GM21447 (cell line): Measurements from ENCODE around the gene ZNF678.
"Not testable (repeated sequence)": the region's sequence is repeated elsewhere in the genome, so short reads cannot be mapped to it uniquely, and the experiment has no call there.

Experiments used
- ATAC-seq: cut with Tn5 transposase; IDR thresholded peaks from one replicate; pipeline ENCODE4 v1.9.1; 2021; ENCODE audit not compliant: unreplicated experiment

ZNF678 gene

GRCh38 chr1:227589777-227590176, 26.4 kb downstream of the ZNF678 start:
- not testable (repeated sequence) for ATAC-seq

DNA sequence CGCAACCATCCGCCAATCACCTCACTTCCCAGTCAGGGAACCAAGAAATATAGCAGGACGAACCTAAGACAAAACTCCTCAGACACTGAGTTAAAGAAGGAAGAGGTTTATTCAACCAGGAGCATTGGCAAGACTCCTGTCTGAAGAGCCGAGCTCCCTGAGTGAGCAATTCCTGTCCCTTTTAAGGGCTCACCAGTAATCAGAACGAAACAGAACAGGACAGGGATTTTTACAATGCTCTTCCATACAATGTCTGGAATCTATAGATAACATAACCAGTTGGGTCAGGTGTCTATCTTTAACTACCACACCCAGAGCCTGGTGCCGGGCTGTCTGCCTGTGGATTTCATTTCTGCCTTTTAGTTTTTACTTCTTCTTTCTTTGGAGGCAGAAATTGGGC, 32.9 kb downstream of the ZNF678 start:
- not testable (repeated sequence) for ATAC-seq

- no peak for ATAC-seq
Measured at GRCh38 chr1:227603327-227603726, 40.0 kb downstream of the ZNF678 start.

GRCh38 chr1:227604446-227604845, 41.1 kb downstream of the ZNF678 start:
- no peak for ATAC-seq

GRCh38 chr1:227606271-227606670, 42.9 kb downstream of the ZNF678 start:
- not testable (repeated sequence) for ATAC-seq

DNA sequence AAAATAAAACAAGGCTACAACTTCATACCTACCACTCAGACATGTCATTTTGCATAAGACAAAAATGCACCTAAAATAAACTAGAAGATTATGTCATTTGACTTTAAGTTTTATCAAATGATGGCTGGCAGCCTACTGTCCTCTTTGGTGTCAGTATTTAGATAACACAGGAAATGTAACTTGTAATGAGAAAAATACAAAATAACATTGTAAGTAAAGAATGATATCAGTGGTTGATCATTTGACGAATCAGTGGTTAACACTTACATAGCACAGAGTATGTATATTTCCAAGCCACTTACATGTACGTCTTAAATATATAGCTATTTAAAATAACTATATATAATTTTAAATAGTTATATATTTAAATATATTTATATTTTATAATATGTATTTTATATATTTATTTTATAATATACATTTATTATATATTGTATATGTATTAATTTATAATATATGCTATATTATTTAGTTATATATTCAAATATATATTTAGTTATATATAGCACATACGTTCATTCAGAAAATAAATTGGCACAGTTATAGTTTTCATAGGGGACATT, 44.1 kb downstream of the ZNF678 start:
- no peak for ATAC-seq

GRCh38 chr1:227612658-227613057, 49.3 kb downstream of the ZNF678 start:
- ATAC-seq = no peak

GRCh38 chr1:227613526-227613925, 50.2 kb downstream of the ZNF678 start:
- no peak for ATAC-seq

- no peak for ATAC-seq
Measured at GRCh38 chr1:227621211-227621610, 57.9 kb downstream of the ZNF678 start.

DNA sequence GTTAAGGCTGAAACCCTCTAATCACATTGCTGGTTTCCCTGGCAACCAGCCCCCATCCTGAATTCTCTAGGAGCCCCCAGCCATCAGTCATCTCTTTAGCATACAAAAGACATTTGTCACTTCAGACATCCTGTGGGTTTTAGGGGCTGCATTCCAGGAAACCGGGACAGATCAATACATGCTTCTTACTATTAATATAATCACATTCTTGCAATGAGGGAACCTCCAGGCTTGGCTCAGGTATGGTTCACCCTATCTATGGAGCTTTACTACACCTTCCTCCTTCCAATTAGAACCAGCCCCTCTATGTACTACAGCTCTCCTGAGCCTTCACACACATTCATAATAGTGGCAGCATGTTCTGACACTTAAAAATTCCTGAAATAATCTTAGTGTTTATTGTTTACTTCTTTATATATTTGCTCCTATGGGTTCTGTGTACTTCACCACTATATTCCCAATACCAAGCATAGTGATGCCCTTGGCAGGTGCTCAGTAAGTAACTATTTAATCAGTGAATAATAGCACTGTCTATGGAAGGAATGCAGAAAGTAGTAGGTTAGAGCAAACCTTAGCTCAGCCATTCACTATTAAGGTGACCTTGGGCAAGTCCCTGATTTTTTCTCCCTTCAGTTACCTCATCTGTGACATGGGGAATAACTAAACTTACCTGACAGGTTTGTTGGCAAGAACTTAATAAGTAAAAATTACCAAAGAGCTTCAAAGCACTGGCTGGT, 59.6 kb downstream of the ZNF678 start:
- no peak for ATAC-seq

- ATAC-seq = no peak
Measured at GRCh38 chr1:227632325-227632724, 69.0 kb downstream of the ZNF678 start.

DNA sequence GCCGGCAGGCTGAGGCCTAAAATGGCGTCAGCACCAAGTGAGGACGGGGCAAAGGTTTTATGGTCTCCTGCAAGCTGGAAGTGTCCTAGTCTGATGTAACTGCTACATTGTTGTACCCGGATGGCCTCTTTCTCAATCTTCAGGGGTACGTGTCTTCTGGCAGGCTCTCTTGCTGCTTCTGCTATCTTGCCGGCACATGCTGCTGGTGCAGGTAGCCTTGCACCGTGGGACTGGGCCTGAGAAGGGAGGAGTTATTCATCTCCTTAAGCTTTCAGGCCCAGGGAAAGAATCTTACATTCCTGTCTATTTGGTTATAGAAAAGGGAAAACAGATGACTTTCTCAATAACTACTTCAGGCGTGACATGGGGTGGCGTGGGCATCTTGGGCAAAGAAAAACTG, 72.2 kb downstream of the ZNF678 start:
- ATAC-seq = no peak

DNA sequence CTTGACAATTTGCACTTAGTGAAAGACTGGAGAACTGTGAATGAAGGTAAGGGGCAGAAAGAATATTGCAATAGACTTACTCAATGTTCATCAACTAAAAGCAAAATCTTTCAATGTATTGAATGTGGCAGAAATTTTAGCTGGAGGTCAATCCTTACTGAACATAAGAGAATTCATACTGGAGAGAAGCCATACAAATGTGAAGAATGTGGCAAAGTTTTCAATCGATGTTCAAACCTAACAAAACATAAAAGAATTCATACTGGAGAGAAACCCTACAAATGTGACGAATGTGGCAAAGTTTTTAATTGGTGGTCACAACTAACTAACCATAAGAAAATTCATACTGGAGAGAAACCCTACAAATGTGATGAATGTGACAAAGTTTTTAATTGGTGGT, 91.1 kb downstream of the ZNF678 start:
- ATAC-seq = no peak

- ATAC-seq = no peak
Measured at GRCh38 chr1:227654858-227655752, 91.7 kb downstream of the ZNF678 start.

- ATAC-seq = no peak
Measured at GRCh38 chr1:227661495-227661894, 98.1 kb downstream of the ZNF678 start.

DNA sequence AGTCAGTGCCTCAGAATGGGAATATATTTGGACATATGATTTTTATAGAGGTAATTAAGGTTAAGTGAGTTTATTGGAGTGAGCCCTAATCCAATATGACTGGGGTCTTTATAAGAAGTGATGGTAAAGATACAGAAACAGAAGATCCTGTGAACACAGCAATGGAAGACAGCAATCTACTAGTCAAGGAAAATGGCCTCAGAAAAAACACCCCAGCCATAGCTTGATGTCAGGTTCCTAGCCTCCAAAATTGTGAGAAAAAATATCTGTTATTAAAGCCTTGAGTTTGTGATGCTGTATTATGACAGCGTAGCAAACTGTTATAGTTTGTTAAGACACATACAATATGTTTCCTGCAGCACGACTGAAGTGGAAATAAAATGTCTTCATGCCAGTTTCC, 99.6 kb downstream of the ZNF678 start:
- no peak for ATAC-seq

- no peak for ATAC-seq
Measured at GRCh38 chr1:227666286-227666685, 102.9 kb downstream of the ZNF678 start.

- no peak for ATAC-seq
Measured at GRCh38 chr1:227673441-227673840, 110.1 kb downstream of the ZNF678 start.

DNA sequence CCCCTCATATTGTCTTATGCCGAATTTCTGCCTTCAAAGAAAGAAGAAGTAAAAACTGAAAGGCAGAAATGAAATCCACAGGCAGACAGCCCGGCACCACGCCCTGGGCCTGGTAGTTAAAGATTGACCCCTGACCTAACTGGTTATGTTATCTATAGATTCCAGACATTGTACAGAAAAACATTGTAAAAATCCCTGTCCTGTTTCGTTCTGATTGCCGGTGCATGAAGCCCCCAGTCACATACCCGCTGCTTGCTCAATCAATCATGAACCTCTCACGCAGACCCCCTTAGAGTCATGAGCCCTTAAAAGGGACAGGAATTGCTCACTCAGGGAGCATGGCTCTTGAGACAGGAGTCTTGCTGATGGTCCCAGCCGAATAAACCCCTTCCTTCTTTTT, 122.5 kb downstream of the ZNF678 start:
- no peak for ATAC-seq

- ATAC-seq = no peak
Measured at GRCh38 chr1:227697321-227697864, 134.0 kb downstream of the ZNF678 start.

DNA sequence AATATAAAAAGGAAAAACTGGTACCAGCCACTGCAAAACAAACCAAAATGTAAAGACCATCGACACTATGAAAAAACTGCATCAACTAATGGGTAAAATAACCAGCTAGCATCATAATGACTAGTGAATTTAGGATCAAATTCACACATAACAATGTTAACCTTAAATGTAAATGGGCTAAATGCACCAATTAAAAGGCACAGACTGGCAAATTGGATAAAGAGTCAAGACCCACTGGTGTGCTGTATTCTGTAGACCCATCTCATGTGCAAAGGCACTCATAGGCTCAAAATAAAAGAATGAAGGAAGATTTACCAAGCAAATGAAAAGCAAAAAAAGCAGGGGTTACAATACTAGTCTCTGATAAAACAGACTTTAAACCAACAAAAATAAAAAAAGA, 138.3 kb downstream of the ZNF678 start:
- not testable (repeated sequence) for ATAC-seq

GRCh38 chr1:227707846-227708245, 144.5 kb downstream of the ZNF678 start:
- no peak for ATAC-seq
